Neural progenitor cell (in vitro differentiated cells): ENCODE measurements around the gene ILKAP.

Experiments
- EZH2phosphoT487 ChIP-seq: fragments of 200-600 bp; sonication (generic); IDR thresholded peaks from 2 replicates; pipeline ENCODE4 v1.6.1; 2017; ENCODE audit warnings: antibody characterized with exemption
- TF ChIP-seq, protein P1 (sequence below): fragments of 200-600 bp; sonication (generic); IDR thresholded peaks from 2 replicates; pipeline ENCODE4 v1.5.1; 2017; ENCODE audit warnings: antibody characterized with exemption, mild to moderate bottlenecking

DNA sequence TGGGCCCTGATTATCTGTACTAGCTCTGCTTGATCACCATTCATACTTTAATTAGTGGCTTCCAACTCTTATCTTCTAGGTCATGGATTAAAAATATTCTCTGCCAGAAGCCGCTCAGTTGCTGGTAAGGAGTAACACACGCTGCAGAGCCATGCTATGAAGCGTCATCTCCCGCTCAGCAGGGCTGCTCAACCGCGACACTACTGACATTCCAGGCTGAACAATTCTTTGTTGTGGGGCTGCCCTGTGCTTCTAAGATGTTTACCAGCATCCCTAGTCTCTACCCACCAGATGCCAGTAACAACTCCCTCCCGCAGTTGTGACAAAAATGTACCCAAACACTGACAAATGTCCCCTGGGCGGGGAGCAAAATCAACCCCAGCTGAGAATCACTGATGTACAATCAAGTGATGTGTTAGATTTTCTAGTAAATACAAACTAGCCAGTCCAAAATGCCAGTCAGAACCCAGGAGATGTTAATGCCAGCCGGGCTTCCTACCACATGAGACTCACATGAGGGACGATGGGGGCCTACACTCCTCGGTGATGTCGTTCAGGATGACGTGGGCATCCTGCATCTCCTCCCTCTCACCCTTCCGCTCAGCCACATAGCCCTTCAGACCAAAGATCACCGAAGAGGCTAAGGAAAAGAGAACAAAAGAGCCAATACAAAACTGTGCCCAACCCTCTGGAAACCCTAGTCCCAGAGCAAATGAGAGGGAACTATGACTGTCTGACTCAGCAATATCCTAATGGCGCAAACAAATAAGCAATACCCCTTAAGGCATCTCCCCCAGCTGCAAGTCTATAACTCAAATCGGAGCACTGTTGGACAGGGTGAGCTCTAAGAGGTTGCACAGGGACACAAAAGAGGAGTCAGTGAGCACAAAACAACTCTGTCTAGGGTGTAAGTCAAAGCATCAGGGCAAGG, 15.6 kb downstream of the ILKAP start:
- TF ChIP-seq, protein P1, sequence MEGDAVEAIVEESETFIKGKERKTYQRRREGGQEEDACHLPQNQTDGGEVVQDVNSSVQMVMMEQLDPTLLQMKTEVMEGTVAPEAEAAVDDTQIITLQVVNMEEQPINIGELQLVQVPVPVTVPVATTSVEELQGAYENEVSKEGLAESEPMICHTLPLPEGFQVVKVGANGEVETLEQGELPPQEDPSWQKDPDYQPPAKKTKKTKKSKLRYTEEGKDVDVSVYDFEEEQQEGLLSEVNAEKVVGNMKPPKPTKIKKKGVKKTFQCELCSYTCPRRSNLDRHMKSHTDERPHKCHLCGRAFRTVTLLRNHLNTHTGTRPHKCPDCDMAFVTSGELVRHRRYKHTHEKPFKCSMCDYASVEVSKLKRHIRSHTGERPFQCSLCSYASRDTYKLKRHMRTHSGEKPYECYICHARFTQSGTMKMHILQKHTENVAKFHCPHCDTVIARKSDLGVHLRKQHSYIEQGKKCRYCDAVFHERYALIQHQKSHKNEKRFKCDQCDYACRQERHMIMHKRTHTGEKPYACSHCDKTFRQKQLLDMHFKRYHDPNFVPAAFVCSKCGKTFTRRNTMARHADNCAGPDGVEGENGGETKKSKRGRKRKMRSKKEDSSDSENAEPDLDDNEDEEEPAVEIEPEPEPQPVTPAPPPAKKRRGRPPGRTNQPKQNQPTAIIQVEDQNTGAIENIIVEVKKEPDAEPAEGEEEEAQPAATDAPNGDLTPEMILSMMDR: no peak
- no peak for TF ChIP-seq EZH2phosphoT487
